Brain pericyte (primary cell): ENCODE data around the gene VARS2.
"Not testable (repeated sequence)": the region's sequence is repeated elsewhere in the genome, so short reads cannot be mapped to it uniquely, and the experiment has no call there.

Experiments
- DNase-seq: peaks from one replicate; pipeline ENCODE4 v3.0.0-alpha.2; 2012; ENCODE audit warnings: low read depth, low spot score

Gene VARS2

DNA sequence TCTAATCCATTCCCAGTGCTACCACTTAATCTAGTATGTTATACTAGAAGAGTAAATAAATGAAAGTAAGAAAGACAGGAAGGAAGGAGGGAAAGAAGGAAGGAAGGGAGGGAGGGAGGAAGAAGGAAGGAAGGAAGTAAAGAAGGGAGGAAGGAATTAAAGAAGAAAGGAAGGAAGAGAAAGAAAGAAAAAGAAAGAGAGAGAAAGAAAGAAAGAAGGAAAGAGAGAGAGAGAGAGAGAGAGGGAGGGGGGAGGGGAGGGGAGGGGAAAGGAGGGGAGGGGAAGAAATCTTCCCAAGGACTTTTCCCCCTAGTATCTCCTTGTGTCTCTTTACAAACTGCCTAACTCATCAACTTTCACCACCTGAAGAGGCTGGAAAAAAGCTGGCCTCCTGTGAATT is 48.7 kb downstream of the VARS2 start:
- no peak for DNase-seq

GRCh38 chr6:30963641-30964040 is 49.6 kb downstream of the VARS2 start:
- DNase-seq: no peak

DNA sequence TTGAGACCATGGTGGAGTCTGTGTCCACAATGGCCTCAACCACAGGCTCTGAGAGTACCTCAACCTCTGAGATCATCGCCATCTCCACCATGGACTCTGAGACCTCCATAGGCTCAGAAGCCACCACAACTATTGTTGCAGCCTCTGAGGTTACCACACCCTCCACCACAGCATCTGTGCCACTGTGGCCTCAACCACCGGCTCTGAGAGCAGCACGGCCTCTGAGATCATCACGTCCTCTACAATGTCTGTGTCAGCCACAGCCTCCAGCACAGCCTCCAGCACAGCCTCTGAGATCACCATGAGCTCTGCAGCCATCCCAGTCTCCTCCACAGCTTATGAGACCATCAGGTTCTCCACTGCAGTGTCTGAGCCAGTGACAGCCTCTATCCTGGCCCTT is 50.0 kb downstream of the VARS2 start:
- DNase-seq: no peak

- no peak for DNase-seq
Measured at GRCh38 chr6:30965140-30965601, 51.1 kb downstream of the VARS2 start.

- DNase-seq: no peak
Measured at GRCh38 chr6:30966154-30966553, 52.1 kb downstream of the VARS2 start.

- not testable (repeated sequence) for DNase-seq
Measured at GRCh38 chr6:30969171-30969570, 55.1 kb downstream of the VARS2 start.

DNA sequence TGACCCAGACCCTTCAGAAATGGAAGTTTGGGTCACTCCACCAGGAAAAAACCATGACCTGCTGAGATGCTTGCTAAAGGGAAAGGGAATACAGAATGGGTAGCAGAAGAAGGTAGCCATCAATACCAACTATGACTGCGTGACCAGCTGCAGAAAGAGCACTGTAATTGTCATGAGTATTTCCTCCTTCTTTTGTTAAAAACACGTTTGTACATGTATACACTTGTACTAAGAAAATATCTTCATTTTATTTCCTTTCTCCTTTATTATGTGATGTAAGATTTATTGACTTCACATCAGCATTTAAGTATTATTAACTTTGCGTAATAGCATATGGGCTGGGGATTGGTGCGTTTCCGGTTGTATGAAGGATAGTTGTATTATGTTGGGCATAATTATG is 56.9 kb downstream of the VARS2 start:
- no peak for DNase-seq

DNA sequence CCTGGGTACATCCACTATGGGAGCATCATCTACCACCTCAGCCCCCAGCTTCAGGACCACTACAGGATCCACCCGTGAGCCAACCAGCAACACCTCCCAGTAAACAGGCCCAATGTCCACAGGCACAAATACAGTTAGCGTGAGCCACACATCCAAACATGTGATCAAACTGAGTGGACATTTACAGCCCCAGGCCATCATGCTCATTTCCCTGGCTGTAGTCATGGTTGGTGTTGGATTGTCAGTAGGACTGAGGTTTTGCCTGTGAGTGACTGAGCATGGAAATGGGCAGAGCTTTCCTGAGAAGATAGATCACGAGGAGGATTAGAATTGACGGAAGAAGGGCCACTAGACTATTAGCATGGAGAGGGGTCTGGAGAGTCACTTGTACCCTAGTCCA is 58.8 kb downstream of the VARS2 start:
- no peak for DNase-seq

DNA sequence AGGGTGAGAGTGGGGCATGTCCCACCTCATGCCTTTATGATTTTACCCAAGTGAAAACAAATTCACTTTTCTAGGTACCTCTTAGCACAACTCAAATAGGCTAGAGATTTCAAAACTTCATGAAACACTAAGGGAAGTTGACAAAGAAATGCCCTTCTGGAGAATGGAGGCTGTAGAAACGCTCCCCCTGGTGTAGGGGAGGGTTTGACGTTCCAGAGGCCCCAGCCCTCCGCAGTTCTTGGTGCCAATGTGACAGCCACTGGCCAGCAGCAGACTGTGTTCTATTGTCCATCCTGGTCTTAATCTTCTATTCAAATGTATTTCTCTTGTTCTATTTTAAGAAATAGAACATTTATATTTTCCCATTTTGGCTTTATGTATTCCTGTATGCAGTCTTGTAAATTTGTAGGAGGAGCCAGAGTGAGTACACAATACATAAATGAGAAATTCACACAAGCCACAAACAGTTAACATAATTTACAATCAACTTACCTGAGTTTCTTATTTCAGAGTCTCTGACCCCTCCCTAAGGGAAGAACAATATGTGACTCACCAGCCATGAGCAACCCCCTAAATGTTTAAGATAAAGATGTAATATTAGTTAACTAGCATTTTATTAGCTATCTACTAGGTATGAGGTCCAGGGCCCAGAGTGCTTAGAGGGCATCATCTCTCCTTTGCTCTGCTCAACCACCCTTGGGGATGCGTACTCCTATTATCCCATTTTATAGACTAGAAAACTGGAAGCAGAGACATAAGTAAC is 60.6 kb downstream of the VARS2 start:
- no peak for DNase-seq
